HepG2 (cell line): Measurements from ENCODE around the gene GLO1. TPM values are rescaled to one million over a fixed set of nuclear protein-coding genes. Genes with fewer than 3 reads are reported as not detected.

Experiments
- AFF4 ChIP-seq: sonication (generic); formaldehyde crosslinking; IDR thresholded peaks from 2 replicates; pipeline ENCODE4 v1.4.0; 2020; ENCODE audit warnings: missing genetic modification reagents
- ATF1 ChIP-seq: IDR thresholded peaks from 2 replicates; pipeline ENCODE4 v1.6.1; 2016; ENCODE audit warnings: mild to moderate bottlenecking, control low read depth
- BCL6 ChIP-seq: IDR thresholded peaks from 2 replicates; pipeline ENCODE4 v1.6.1; 2016; ENCODE audit warnings: missing genetic modification reagents, missing compliant biosample characterization
- FIP1L1 ChIP-seq: fragments of 200-400 bp; formaldehyde crosslinking; IDR thresholded peaks from 2 replicates; pipeline ENCODE4 v1.6.1; 2018; ENCODE audit warnings: low read depth, mild to moderate bottlenecking, low read length, moderate library complexity, borderline replicate concordance; ENCODE audit not compliant: insufficient read depth
- LRRFIP1 ChIP-seq: sonication (generic); formaldehyde crosslinking; conservative IDR thresholded peaks from 2 replicates; pipeline ENCODE4 v1.4.0; 2020; ENCODE audit warnings: missing genetic modification reagents
- PHF20 ChIP-seq: sonication (generic); formaldehyde crosslinking; IDR thresholded peaks from 2 replicates; pipeline ENCODE4 v1.5.0; 2020; ENCODE audit warnings: mild to moderate bottlenecking, missing genetic modification reagents
- REST ChIP-seq, 2 experiments: IDR thresholded peaks; 2 replicates each; pipeline ENCODE4 v1.6.1; 2011 to 2012; ENCODE audit warnings: low read length in 2 of 2, borderline replicate concordance in 1 of 2, low read depth in 1 of 2, mild to moderate bottlenecking in 1 of 2, moderate library complexity in 1 of 2
- REXO4 ChIP-seq: sonication (generic); formaldehyde crosslinking; IDR thresholded peaks from 2 replicates; pipeline ENCODE4 v1.8.0; 2022; ENCODE audit warnings: missing genetic modification reagents, mild to moderate bottlenecking, borderline replicate concordance
- THRA ChIP-seq: sonication (generic); formaldehyde crosslinking; IDR thresholded peaks from 2 replicates; pipeline ENCODE4 v1.4.0; 2020; ENCODE audit warnings: missing genetic modification reagents, borderline replicate concordance
- YEATS2 ChIP-seq: sonication (generic); formaldehyde crosslinking; IDR thresholded peaks from 2 replicates; pipeline ENCODE4 v1.4.0; 2020; ENCODE audit warnings: missing genetic modification reagents, borderline replicate concordance
- ZNF101 ChIP-seq: sonication (generic); formaldehyde crosslinking; IDR thresholded peaks from 2 replicates; pipeline ENCODE4 v1.4.0; 2020; ENCODE audit warnings: mild to moderate bottlenecking, low read depth, missing genetic modification reagents, borderline replicate concordance
- ZNF20 ChIP-seq: sonication (generic); formaldehyde crosslinking; IDR thresholded peaks from 2 replicates; pipeline ENCODE4 v1.4.0; 2020; ENCODE audit warnings: mild to moderate bottlenecking, moderate library complexity, missing genetic modification reagents
- ZNF205 ChIP-seq: IDR thresholded peaks from 2 replicates; pipeline ENCODE4 v1.6.1; 2018; ENCODE audit warnings: missing biosample characterization, missing genetic modification reagents
- ZNF232 ChIP-seq: sonication (generic); formaldehyde crosslinking; IDR thresholded peaks from 2 replicates; pipeline ENCODE4 v1.4.0; 2020; ENCODE audit warnings: missing genetic modification reagents, borderline replicate concordance
- ZNF484 ChIP-seq: sonication (generic); formaldehyde crosslinking; IDR thresholded peaks from 2 replicates; pipeline ENCODE4 v1.5.1; 2020; ENCODE audit warnings: mild to moderate bottlenecking, low read depth, missing genetic modification reagents, borderline replicate concordance
- ZNF782 ChIP-seq: sonication (generic); formaldehyde crosslinking; IDR thresholded peaks from 2 replicates; pipeline ENCODE4 v1.4.0; 2020; ENCODE audit warnings: missing genetic modification reagents, mild to moderate bottlenecking, borderline replicate concordance
- polyA plus RNA-seq, 8 experiments: library from polyadenylated mRNA; depleted of rRNA in 3 of 8; stranded (reverse) in 7 of 8; unstranded in 1 of 8; fragments of >200 nt; fragmentation: Illumina TruSeq in 4 of 8; extraction: Trizol in 4 of 8; gene quantifications; 2 replicates each; pipeline versions ENCODE4 v1.2.1 to v1.2.3, GENCODE V29; 2011 to 2016; ENCODE audit warnings: low read depth in 4 of 8, missing spikeins in 1 of 8, mixed read lengths in 1 of 8; ENCODE audit not compliant: insufficient read depth in 1 of 8
- total RNA-seq, 5 experiments: library from RNA; depleted of rRNA; stranded (reverse); fragments of >200 nt; fragmentation: Illumina TruSeq; extraction: Trizol; gene quantifications; 2 replicates each; pipeline ENCODE4 v1.2.3, GENCODE V29; 2016; ENCODE audit warnings: low read depth in 1 of 5

The GLO1 gene
- total and polyA plus RNA-seq, 2 of the 13 experiments (the other 11 are each of a cell fraction or from before 2014, with no cell fraction given) = 77.1 to 177 TPM

GRCh38 chr6:38639498-38640215 lies 63.3 kb downstream of the GLO1 start, which contains the start of gene BTBD9 (continued):
- no peak for TF ChIP-seq FIP1L1
- TF ChIP-seq ZNF232 (CRISPR knock-in tag) = 0 out of 2 replicates have a peak, but pooled peaks have one; percentile 62
- TF ChIP-seq LRRFIP1 (CRISPR knock-in tag) = no peak
- no peak for TF ChIP-seq ZNF101 (CRISPR knock-in tag)
- TF ChIP-seq REST (IDR thresholded peaks at IDR 0.05; ENCODE audit: borderline replicate concordance in 1 of 2, low read depth in 1 of 2, low read length in 2 of 2) = no peak
- TF ChIP-seq PHF20 (CRISPR knock-in tag) = peak; percentile 79
- TF ChIP-seq THRA (CRISPR knock-in tag) = peak; percentile 10
- TF ChIP-seq ZNF484 (CRISPR knock-in tag) = no peak
- no peak for TF ChIP-seq REXO4
- 0 out of 2 replicates have a peak, but pooled peaks have one; percentile 23 for TF ChIP-seq ZNF20
- TF ChIP-seq ZNF205 = no peak
- TF ChIP-seq AFF4 = no peak
- no peak for TF ChIP-seq BCL6 (CRISPR knock-in tag)
- TF ChIP-seq ZNF782 (CRISPR knock-in tag) = no peak; the same call in none of the 2 replicates
- TF ChIP-seq YEATS2 (CRISPR knock-in tag) = peak; percentile 52; the same call in 1 of the 2 replicates
- peak; percentile 90 for TF ChIP-seq ATF1 (CRISPR knock-in tag)
